ENCODE data around the gene DYNC1LI2.
A peak's percentile ranks its signal among the peaks of the same experiment; 100 is the strongest.

The DYNC1LI2 gene

GRCh38 chr16:66701516-66701915 lies 49.9 kb downstream of the DYNC1LI2 start:
- Histone ChIP-seq H3K4me1 (ENCODE audit: control extremely low read depth in 1 of 4, control insufficient read depth in 4 of 4, insufficient read depth in 4 of 4, low read length in 3 of 4) (peaks cover 5 to 14% (median 14%) of the 10 kb centered on the region in 4 experiments), H3K27ac (ENCODE audit: insufficient read depth in 1 of 2, low read depth in 1 of 2, low read length in 2 of 2, poor library complexity in 1 of 2, severe bottlenecking in 2 of 2) (no peak overlapping the region), H3K36me3 (ENCODE audit: control insufficient read depth in 4 of 4, insufficient read depth in 4 of 4, low read length in 3 of 4) (no peaks in the 10 kb centered on the region), H3K4me3 (ENCODE audit: control insufficient read depth in 1 of 7, extremely low read depth in 1 of 7, insufficient read depth in 4 of 7, low read depth in 2 of 7, low read length in 6 of 7) (no peak overlapping the region), H3K9me3 (ENCODE audit: control extremely low read depth in 1 of 5, control insufficient read depth in 4 of 5, insufficient read depth in 2 of 5, low read depth in 1 of 5, low read length in 4 of 5) (no peaks in the 10 kb centered on the region), H3K27me3 (replicated peaks in 2 of 5; ENCODE audit: control insufficient read depth in 4 of 5, insufficient read depth in 5 of 5, low read length in 4 of 5) (no peaks in the 10 kb centered on the region)
- ChIA-PET POLR2A (no interaction called here), CTCF (interaction anchor here (0.6 to 1.6 kb wide), 4 partner anchors 12 to 45 kb away, joined by 3 to 4 read pairs (median 4); no protein-coding TSS in a partner anchor)
- no peak for DNase-seq
- WGBS (ENCODE audit: insufficient coverage), result 100% methylated on average over 1 of the region's 2 CpGs

GRCh38 chr16:66701026-66701425 lies 50.4 kb downstream of the DYNC1LI2 start:
- 93% methylated on average over 2 of the region's 2 CpGs for WGBS (ENCODE audit: insufficient coverage)
- H3K4me1 ChIP-seq (ENCODE audit: control extremely low read depth in 1 of 4, control insufficient read depth in 4 of 4, insufficient read depth in 4 of 4, low read length in 3 of 4), result peaks cover 5 to 17% (median 15%) of the 10 kb centered on the region in 4 experiments
- H3K36me3 ChIP-seq (ENCODE audit: control insufficient read depth in 4 of 4, insufficient read depth in 4 of 4, low read length in 3 of 4), result no peaks in the 10 kb centered on the region
- H3K4me3 ChIP-seq (ENCODE audit: control insufficient read depth in 1 of 7, extremely low read depth in 1 of 7, insufficient read depth in 4 of 7, low read depth in 2 of 7, low read length in 6 of 7), result no peak overlapping the region
- H3K9me3 ChIP-seq (ENCODE audit: control extremely low read depth in 1 of 5, control insufficient read depth in 4 of 5, insufficient read depth in 2 of 5, low read depth in 1 of 5, low read length in 4 of 5), result no peaks in the 10 kb centered on the region
- no peak overlapping the region for H3K27ac ChIP-seq (ENCODE audit: insufficient read depth in 1 of 2, low read depth in 1 of 2, low read length in 2 of 2, poor library complexity in 1 of 2, severe bottlenecking in 2 of 2)
- POLR2A ChIA-PET, result no interaction called here
- CTCF ChIA-PET, result interaction anchor here (0.6 to 1.6 kb wide), 4 partner anchors 12 to 46 kb away, joined by 3 to 4 read pairs (median 4); no protein-coding TSS in a partner anchor
- H3K27me3 ChIP-seq (replicated peaks in 2 of 5; ENCODE audit: control insufficient read depth in 4 of 5, insufficient read depth in 5 of 5, low read length in 4 of 5), result no peaks in the 10 kb centered on the region
- DNase-seq, result no peak

GRCh38 chr16:66699898-66700297 lies 51.5 kb downstream of the DYNC1LI2 start:
- H3K36me3 ChIP-seq (ENCODE audit: control insufficient read depth in 4 of 4, insufficient read depth in 4 of 4, low read length in 3 of 4), result no peaks in the 10 kb centered on the region
- H3K27ac ChIP-seq (ENCODE audit: insufficient read depth in 1 of 2, low read depth in 1 of 2, low read length in 2 of 2, poor library complexity in 1 of 2, severe bottlenecking in 2 of 2), result no peak overlapping the region
- CTCF ChIA-PET, result interaction anchor here (1.6 to 3.3 kb wide), 2 partner anchors 39 to 49 kb away, joined by 4 to 13 read pairs; no protein-coding TSS in a partner anchor
- WGBS (ENCODE audit: insufficient coverage), result 100% methylated on average over 1 of the region's 1 CpG
- no peak overlapping the region for H3K4me3 ChIP-seq (ENCODE audit: control insufficient read depth in 1 of 7, extremely low read depth in 1 of 7, insufficient read depth in 4 of 7, low read depth in 2 of 7, low read length in 6 of 7)
- H3K4me1 ChIP-seq (ENCODE audit: control extremely low read depth in 1 of 4, control insufficient read depth in 4 of 4, insufficient read depth in 4 of 4, low read length in 3 of 4), result peaks cover 6 to 28% (median 27%) of the 10 kb centered on the region in 4 experiments
- POLR2A ChIA-PET, result interaction anchor here (0.6 kb wide), 1 partner anchor 48 kb away, joined by 12 read pairs; no protein-coding TSS in a partner anchor
- DNase-seq, result no peak
- no peaks in the 10 kb centered on the region for H3K9me3 ChIP-seq (ENCODE audit: control extremely low read depth in 1 of 5, control insufficient read depth in 4 of 5, insufficient read depth in 2 of 5, low read depth in 1 of 5, low read length in 4 of 5)
- H3K27me3 ChIP-seq (replicated peaks in 2 of 5; ENCODE audit: control insufficient read depth in 4 of 5, insufficient read depth in 5 of 5, low read length in 4 of 5), result no peaks in the 10 kb centered on the region

DNA sequence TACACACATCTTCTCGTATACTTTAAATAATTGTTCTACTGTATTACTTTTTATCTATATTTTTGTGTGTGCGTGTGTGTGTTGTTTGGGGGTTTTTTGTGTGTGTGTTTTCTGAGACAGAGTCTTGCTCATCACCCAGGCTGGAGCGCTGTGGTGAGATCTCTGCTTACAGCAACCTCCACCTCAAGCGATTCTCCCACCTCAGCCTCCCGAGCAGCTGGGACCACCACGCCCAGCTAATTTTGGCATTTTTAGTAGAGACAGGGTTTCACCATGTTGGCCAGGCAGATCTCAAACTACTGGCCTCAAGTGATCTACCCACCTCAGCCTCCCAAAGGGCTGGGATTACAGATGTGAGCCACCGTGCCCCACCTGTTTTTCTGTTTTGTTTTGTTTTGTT lies 53.4 kb downstream of the DYNC1LI2 start:
- CTCF ChIA-PET, result interaction anchor here (0.6 to 3.3 kb wide), 10 partner anchors 15 to 175 kb away, joined by 3 to 13 read pairs (median 4); partner anchors contain the start of gene DYNC1LI2
- POLR2A ChIA-PET, result interaction anchor here (0.6 kb wide), 1 partner anchor 35 kb away, joined by 3 read pairs; no protein-coding TSS in a partner anchor
- DNase-seq, result no peak

DNA sequence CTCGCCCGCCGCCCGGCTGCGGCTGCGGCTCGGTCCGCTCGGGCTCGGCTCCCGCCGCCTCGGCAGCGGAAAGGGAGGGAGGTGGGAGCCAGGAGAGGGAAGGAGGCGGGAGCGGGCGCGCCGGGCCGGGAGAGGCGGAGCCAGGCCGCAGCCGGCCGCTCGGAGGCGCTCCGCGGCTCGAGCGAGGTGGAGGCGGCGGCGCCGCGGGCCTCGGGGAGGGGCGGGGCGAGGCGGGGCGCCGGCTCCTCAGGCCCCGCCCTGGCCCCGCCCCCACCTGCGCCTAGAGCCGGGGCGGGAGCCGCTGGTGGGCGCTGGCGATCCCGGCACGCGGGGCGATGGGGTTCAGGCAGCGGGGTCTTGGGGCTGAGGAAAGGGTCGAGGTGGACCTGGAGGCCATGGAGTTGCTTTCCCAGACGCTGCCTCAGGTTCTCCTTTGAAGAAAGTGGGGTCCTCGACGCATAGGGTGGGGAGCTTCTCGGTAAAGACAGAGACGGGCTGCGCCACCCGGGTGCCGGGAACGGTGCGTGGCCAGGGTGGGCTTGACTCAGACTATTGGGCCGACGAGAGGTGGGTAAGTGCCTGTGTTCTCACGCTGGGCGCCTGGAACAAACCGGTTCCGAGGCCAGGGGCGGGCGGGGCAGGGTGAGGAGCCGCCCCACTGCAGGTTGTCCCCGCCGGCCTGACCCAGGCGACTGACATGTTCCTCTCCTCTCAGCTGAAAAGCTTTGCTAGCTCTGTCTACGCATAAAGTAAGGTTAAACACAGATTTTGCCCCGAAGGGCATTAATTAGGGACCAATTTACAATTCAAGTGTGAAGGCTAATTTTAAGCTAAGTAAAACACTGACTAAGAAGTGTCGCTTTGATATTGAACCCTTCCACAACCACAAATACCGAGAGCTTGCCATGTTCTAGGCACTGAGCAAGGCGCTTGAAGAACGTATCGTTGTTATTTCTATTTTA lies 54.5 kb downstream of the DYNC1LI2 start, which contains the start of gene CMTM4:
Gene CMTM4, minus strand, starts transcription at position 75 of the 962 bp plus-strand sequence. CDS start 218 bp downstream, outside the sequence.
- H3K27ac ChIP-seq (ENCODE audit: insufficient read depth in 1 of 2, low read depth in 1 of 2, low read length in 2 of 2, poor library complexity in 1 of 2, severe bottlenecking in 2 of 2), result no peak within 1 kb of the TSS
- H3K27me3 ChIP-seq (replicated peaks in 2 of 5; ENCODE audit: control insufficient read depth in 4 of 5, insufficient read depth in 5 of 5, low read length in 4 of 5), result no peaks in the 10 kb centered on the region
- H3K9me3 ChIP-seq (ENCODE audit: control extremely low read depth in 1 of 5, control insufficient read depth in 4 of 5, insufficient read depth in 2 of 5, low read depth in 1 of 5, low read length in 4 of 5), result no peaks in the 10 kb centered on the region
- peak; percentile 67 to 75 (median 73) for DNase-seq
- peaks cover 9 to 31% (median 28%) of the 10 kb centered on the region in 4 experiments for H3K4me1 ChIP-seq (ENCODE audit: control extremely low read depth in 1 of 4, control insufficient read depth in 4 of 4, insufficient read depth in 4 of 4, low read length in 3 of 4)
- POLR2A ChIA-PET, result interaction anchor here (0.6 kb wide), 2 partner anchors 28 to 40 kb away, joined by 4 to 5 read pairs; no protein-coding TSS in a partner anchor
- CTCF ChIA-PET, result interaction anchor here (1.1 to 3.3 kb wide), 7 partner anchors 19 to 89 kb away, joined by 3 to 13 read pairs (median 6); partner anchors contain the start of gene DYNC1LI2
- H3K36me3 ChIP-seq (ENCODE audit: control insufficient read depth in 4 of 4, insufficient read depth in 4 of 4, low read length in 3 of 4), result no peaks in the 10 kb centered on the region
- 4% methylated on average over 49 of the region's 84 CpGs for WGBS (ENCODE audit: insufficient coverage)
- H3K4me3 ChIP-seq (ENCODE audit: control insufficient read depth in 1 of 7, extremely low read depth in 1 of 7, insufficient read depth in 4 of 7, low read depth in 2 of 7, low read length in 6 of 7), result peak within 1 kb of the TSS; percentile 60 to 89 (median 70)

More for the DNA sequence above, 53.4 kb downstream of the DYNC1LI2 start:
- Histone ChIP-seq H3K9me3 (ENCODE audit: control extremely low read depth in 1 of 5, control insufficient read depth in 4 of 5, insufficient read depth in 2 of 5, low read depth in 1 of 5, low read length in 4 of 5) (no peaks in the 10 kb centered on the region), H3K4me1 (ENCODE audit: control extremely low read depth in 1 of 4, control insufficient read depth in 4 of 4, insufficient read depth in 4 of 4, low read length in 3 of 4) (peaks cover 9 to 31% (median 28%) of the 10 kb centered on the region in 4 experiments), H3K36me3 (ENCODE audit: control insufficient read depth in 4 of 4, insufficient read depth in 4 of 4, low read length in 3 of 4) (no peaks in the 10 kb centered on the region), H3K27me3 (replicated peaks in 2 of 5; ENCODE audit: control insufficient read depth in 4 of 5, insufficient read depth in 5 of 5, low read length in 4 of 5) (no peaks in the 10 kb centered on the region), H3K27ac (ENCODE audit: insufficient read depth in 1 of 2, low read depth in 1 of 2, low read length in 2 of 2, poor library complexity in 1 of 2, severe bottlenecking in 2 of 2) (no peak overlapping the region), H3K4me3 (ENCODE audit: control insufficient read depth in 1 of 7, extremely low read depth in 1 of 7, insufficient read depth in 4 of 7, low read depth in 2 of 7, low read length in 6 of 7) (no peak overlapping the region)
- WGBS (ENCODE audit: insufficient coverage), result 93% methylated on average over 3 of the region's 7 CpGs

DNA sequence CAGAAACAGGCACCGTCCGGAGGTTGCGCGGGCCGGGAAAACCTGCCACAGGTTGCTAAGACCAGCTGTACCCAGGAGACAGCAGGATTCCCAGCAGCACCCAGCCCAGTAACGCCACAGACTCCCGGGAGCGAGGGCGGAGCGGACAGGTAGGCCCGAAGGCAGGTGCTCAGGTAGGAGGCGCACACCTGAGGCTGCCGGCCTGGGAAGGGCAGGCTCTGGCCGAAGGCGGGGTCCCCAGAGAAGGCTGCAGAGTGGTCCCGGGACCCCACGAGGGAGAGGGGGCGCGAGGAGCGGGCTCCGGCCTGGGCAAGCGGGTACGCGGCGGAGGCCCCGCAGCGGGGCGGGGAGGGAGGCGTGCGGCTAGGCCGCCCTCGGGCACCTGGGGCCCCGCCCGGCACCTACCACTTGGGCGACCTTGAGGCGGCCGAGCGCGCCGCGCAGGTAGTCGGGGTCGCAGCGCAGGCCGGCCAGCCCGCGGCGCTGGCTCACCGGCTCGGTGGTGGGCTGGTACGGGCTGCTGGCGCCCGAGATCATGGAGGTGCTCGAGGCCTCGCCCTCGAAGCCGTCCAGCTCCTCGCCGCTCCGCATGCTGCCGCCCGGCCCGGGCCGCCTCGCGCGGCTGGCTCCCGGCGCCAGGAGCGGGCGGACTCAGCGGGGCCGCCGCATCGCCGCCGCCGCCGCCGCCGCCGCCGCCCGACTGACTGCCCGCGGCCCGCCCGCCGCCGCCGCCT lies 55.3 kb downstream of the DYNC1LI2 start:
- CTCF ChIA-PET, result interaction anchor here (0.6 to 1.9 kb wide), 9 partner anchors 11 to 87 kb away, joined by 3 to 7 read pairs (median 4); no protein-coding TSS in a partner anchor

More for the DNA sequence above, 55.3 kb downstream of the DYNC1LI2 start:
- Histone ChIP-seq H3K27me3 (replicated peaks in 2 of 5; ENCODE audit: control insufficient read depth in 4 of 5, insufficient read depth in 5 of 5, low read length in 4 of 5) (no peaks in the 10 kb centered on the region), H3K4me3 (ENCODE audit: control insufficient read depth in 1 of 7, extremely low read depth in 1 of 7, insufficient read depth in 4 of 7, low read depth in 2 of 7, low read length in 6 of 7) (peak overlapping the region; percentile 60 to 89 (median 70)), H3K4me1 (ENCODE audit: control extremely low read depth in 1 of 4, control insufficient read depth in 4 of 4, insufficient read depth in 4 of 4, low read length in 3 of 4) (peaks cover 9 to 28% (median 25%) of the 10 kb centered on the region in 4 experiments), H3K36me3 (ENCODE audit: control insufficient read depth in 4 of 4, insufficient read depth in 4 of 4, low read length in 3 of 4) (no peaks in the 10 kb centered on the region), H3K27ac (ENCODE audit: insufficient read depth in 1 of 2, low read depth in 1 of 2, low read length in 2 of 2, poor library complexity in 1 of 2, severe bottlenecking in 2 of 2) (no peak overlapping the region), H3K9me3 (ENCODE audit: control extremely low read depth in 1 of 5, control insufficient read depth in 4 of 5, insufficient read depth in 2 of 5, low read depth in 1 of 5, low read length in 4 of 5) (no peaks in the 10 kb centered on the region)
- DNase-seq, result peak in 1 of 3 donors; percentile 13
- WGBS (ENCODE audit: insufficient coverage), result 1% methylated on average over 67 of the region's 91 CpGs
- POLR2A ChIA-PET, result interaction anchor here (0.6 kb wide), 1 partner anchor 39 kb away, joined by 5 read pairs; no protein-coding TSS in a partner anchor

Data from common myeloid progenitor, CD34-positive (primary cell).